ENCODE data around the gene NEMP1.

NEMP1 gene

GRCh38 chr12:57009949-57010626 is 68.5 kb downstream of the NEMP1 start:
- Histone ChIP-seq H3K9me3 (ENCODE audit: control insufficient read depth, insufficient read depth, low read length) (no peaks in the 10 kb centered on the region), H3K4me3 (ENCODE audit: low read depth, low read length) (no peak overlapping the region), H3K9ac (ENCODE audit: low read depth, low read length) (no peak overlapping the region), H3K36me3 (ENCODE audit: control insufficient read depth, insufficient read depth, low read length) (no peaks in the 10 kb centered on the region), H3K4me1 (ENCODE audit: control insufficient read depth, insufficient read depth, low read length) (peaks cover 13% of the 10 kb centered on the region), H3K27me3 (ENCODE audit: control insufficient read depth, insufficient read depth, low read length) (no peaks in the 10 kb centered on the region)

GRCh38 chr12:57008178-57008577 is 70.4 kb downstream of the NEMP1 start:
- Histone ChIP-seq H3K27me3 (ENCODE audit: control insufficient read depth, insufficient read depth, low read length) (no peaks in the 10 kb centered on the region), H3K9me3 (ENCODE audit: control insufficient read depth, insufficient read depth, low read length) (no peaks in the 10 kb centered on the region), H3K4me3 (ENCODE audit: low read depth, low read length) (no peak overlapping the region), H3K36me3 (ENCODE audit: control insufficient read depth, insufficient read depth, low read length) (peaks cover 15% of the 10 kb centered on the region), H3K4me1 (ENCODE audit: control insufficient read depth, insufficient read depth, low read length) (peaks cover 13% of the 10 kb centered on the region), H3K9ac (ENCODE audit: low read depth, low read length) (no peak overlapping the region)

- peaks cover 13% of the 10 kb centered on the region for H3K4me1 ChIP-seq (ENCODE audit: control insufficient read depth, insufficient read depth, low read length)
- no peak overlapping the region for H3K9ac ChIP-seq (ENCODE audit: low read depth, low read length)
- no peaks in the 10 kb centered on the region for H3K9me3 ChIP-seq (ENCODE audit: control insufficient read depth, insufficient read depth, low read length)
These were observed 71.6 kb downstream of the NEMP1 start for GRCh38 chr12:57006809-57007475.

GRCh38 chr12:57005980-57006808 is 72.4 kb downstream of the NEMP1 start, which contains the start of gene ZBTB39:
Gene ZBTB39, minus strand, starts transcription at chr12:57006546. Its CDS starts 1,629 bp downstream, at chr12:57004917.
- peak within 1 kb of the TSS; percentile 83 for H3K4me3 ChIP-seq (ENCODE audit: low read depth, low read length)
- no peaks in the 10 kb centered on the region for H3K27me3 ChIP-seq (ENCODE audit: control insufficient read depth, insufficient read depth, low read length)
- H3K9ac ChIP-seq (ENCODE audit: low read depth, low read length) = peak within 1 kb of the TSS; percentile 62
- H3K36me3 ChIP-seq (ENCODE audit: control insufficient read depth, insufficient read depth, low read length) = peaks cover 28% of the 10 kb centered on the region
- peaks cover 13% of the 10 kb centered on the region for H3K4me1 ChIP-seq (ENCODE audit: control insufficient read depth, insufficient read depth, low read length)
- no peaks in the 10 kb centered on the region for H3K9me3 ChIP-seq (ENCODE audit: control insufficient read depth, insufficient read depth, low read length)

More at GRCh38 chr12:57006809-57007475, 71.6 kb downstream of the NEMP1 start:
- Histone ChIP-seq H3K4me3 (ENCODE audit: low read depth, low read length) (no peak overlapping the region), H3K36me3 (ENCODE audit: control insufficient read depth, insufficient read depth, low read length) (peaks cover 23% of the 10 kb centered on the region), H3K27me3 (ENCODE audit: control insufficient read depth, insufficient read depth, low read length) (no peaks in the 10 kb centered on the region)

All from iPS-15b (cell line).